ENCODE results near the gene GOT2.
"Not testable (repeated sequence)": the region's sequence is repeated elsewhere in the genome, so short reads cannot be mapped to it uniquely, and the experiment has no call there.

GOT2 gene

DNA sequence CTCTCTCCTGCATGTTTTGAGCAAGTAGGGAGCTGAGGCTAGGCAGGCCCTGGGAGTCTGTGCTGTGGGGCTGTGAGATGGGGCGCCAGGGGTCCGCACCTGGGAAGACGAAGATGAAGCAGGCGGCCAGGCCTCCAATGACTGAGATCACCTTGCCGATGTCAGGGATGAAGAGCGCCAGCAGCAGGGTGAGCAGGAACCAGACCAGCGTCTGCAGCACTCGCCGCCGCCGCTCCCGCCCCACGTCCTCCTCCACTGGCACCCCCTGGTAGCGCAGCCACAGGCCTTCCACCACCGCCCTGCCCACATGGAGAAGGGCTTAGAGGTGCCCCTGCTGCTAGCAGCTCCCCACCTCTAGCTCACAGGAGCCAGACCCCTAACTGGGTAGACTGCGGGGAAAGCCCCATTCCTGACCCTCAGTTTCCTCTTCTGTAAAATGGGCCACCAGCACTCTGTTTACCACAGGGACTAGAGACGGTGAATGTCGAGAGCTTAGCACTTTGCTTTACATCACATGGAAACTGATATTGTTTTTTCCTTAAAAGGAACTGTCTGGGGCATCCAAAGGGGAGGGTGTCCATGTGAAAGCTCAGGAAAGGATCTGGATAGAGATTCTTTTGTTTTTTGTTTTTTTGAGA lies 63.1 kb downstream of the GOT2 start:
- H3K36me3 ChIP-seq, result no peaks in the 10 kb centered on the region; the same call in 1 of the 2 replicates
- H3K27me3 ChIP-seq (ENCODE audit: insufficient read depth, low read depth, severe bottlenecking), result no peaks in the 10 kb centered on the region
- TF ChIP-seq, protein P1, sequence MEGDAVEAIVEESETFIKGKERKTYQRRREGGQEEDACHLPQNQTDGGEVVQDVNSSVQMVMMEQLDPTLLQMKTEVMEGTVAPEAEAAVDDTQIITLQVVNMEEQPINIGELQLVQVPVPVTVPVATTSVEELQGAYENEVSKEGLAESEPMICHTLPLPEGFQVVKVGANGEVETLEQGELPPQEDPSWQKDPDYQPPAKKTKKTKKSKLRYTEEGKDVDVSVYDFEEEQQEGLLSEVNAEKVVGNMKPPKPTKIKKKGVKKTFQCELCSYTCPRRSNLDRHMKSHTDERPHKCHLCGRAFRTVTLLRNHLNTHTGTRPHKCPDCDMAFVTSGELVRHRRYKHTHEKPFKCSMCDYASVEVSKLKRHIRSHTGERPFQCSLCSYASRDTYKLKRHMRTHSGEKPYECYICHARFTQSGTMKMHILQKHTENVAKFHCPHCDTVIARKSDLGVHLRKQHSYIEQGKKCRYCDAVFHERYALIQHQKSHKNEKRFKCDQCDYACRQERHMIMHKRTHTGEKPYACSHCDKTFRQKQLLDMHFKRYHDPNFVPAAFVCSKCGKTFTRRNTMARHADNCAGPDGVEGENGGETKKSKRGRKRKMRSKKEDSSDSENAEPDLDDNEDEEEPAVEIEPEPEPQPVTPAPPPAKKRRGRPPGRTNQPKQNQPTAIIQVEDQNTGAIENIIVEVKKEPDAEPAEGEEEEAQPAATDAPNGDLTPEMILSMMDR (IDR thresholded peaks at IDR 0.05; ENCODE audit: low read depth, low read length), result no peak
- no peak for DNase-seq
- H3K27ac ChIP-seq, result no peak overlapping the region
- no peaks in the 10 kb centered on the region for H3K9me3 ChIP-seq (ENCODE audit: severe bottlenecking)
- H3K4me3 ChIP-seq (ENCODE audit: low read depth, low read length), result no peak overlapping the region

DNA sequence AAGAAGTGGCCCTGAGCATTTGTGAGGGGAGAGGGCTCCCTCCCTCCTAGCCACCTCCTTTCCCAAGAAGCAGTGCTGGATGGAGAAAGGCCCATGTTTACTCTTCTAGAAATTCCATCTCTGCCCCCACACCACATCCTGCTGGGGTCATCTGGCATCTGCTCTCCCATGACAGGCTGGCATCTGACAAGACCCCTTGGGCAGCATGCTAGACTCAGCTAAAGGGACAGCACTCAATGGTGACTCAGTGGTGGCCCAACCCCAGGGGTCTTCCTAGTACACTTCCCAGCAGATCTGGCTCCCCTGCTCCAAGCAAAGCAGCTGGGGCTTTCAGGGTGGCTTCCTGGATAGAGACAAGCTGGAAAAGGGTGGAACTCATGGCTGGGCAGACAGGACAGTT lies 63.9 kb downstream of the GOT2 start:
- Histone ChIP-seq H3K36me3 (no peaks in the 10 kb centered on the region; the same call in 1 of the 2 replicates), H3K9me3 (ENCODE audit: severe bottlenecking) (no peaks in the 10 kb centered on the region), H3K4me3 (ENCODE audit: low read depth, low read length) (no peak overlapping the region), H3K27me3 (ENCODE audit: insufficient read depth, low read depth, severe bottlenecking) (no peaks in the 10 kb centered on the region), H3K27ac (no peak overlapping the region)
- TF ChIP-seq, protein P1 (IDR thresholded peaks at IDR 0.05; ENCODE audit: low read depth, low read length), result no peak
- DNase-seq, result no peak

GRCh38 chr16:58665200-58665599 lies 68.9 kb downstream of the GOT2 start:
- Histone ChIP-seq H3K36me3 (no peaks in the 10 kb centered on the region; the same call in 1 of the 2 replicates), H3K4me3 (ENCODE audit: low read depth, low read length) (no peak overlapping the region), H3K27me3 (ENCODE audit: insufficient read depth, low read depth, severe bottlenecking) (no peaks in the 10 kb centered on the region), H3K27ac (peak overlapping the region; percentile 72), H3K9me3 (ENCODE audit: severe bottlenecking) (no peaks in the 10 kb centered on the region)
- no peak for DNase-seq
- TF ChIP-seq, protein P1 (IDR thresholded peaks at IDR 0.05; ENCODE audit: low read depth, low read length), result no peak

DNA sequence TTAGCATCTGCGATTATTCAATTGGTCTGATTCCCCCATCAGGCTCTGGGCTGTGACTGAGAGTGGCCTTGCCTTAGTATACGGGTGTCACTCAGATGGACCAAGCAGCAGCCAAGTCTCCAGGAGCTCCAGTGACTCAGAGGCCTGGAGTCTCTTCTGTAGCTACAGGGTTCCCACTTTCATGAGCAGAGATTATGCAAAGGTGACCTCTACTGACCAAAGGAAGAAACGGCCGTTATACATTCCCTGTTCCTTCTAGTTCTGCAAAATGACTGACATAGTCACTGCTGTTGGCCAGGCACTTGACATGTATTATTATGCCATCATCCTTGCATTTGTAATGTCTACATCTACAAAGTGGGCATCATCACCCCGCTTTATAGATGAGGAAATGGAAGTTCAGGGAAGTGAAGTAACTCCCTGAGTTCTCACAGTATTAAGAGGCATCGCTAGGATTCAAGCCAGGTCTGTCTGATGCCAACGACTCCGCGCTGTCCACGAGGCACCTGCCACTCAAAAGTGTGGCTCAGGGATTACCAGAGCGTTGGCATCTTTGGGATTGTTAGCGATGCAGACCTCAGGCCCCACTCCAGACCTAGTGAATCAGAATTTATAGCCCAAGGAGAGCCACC lies 72.8 kb downstream of the GOT2 start:
- DNase-seq, result peak; percentile 60
- H3K36me3 ChIP-seq, result no peaks in the 10 kb centered on the region
- H3K27ac ChIP-seq, result no peak overlapping the region
- H3K27me3 ChIP-seq (ENCODE audit: insufficient read depth, low read depth, severe bottlenecking), result no peaks in the 10 kb centered on the region
- no peak overlapping the region for H3K4me3 ChIP-seq (ENCODE audit: low read depth, low read length)
- no peaks in the 10 kb centered on the region for H3K9me3 ChIP-seq (ENCODE audit: severe bottlenecking)
- TF ChIP-seq, protein P1 (IDR thresholded peaks at IDR 0.05; ENCODE audit: low read depth, low read length), result peak; percentile 75

DNA sequence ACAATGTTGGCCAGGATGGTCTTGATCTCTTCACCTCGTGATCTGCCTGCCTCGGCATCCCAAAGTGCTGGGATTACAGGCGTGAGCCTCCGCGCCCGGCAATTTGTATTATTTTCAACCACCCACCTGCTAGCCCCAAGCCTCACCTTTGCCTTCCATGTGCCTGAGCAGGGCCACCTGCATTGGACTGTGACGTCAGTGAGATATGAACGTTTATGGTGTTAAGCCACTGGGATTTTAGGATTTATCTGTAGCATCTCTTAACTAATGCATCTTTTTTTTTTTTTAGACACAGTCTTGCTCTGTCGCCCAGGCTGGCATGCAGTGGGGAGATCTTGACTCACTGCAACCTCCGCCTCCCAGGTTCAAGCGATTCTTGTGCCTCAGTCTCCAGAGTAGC lies 74.2 kb downstream of the GOT2 start:
- H3K27me3 ChIP-seq (ENCODE audit: insufficient read depth, low read depth, severe bottlenecking); H3K36me3 ChIP-seq; DNase-seq; H3K9me3 ChIP-seq (ENCODE audit: severe bottlenecking); H3K4me3 ChIP-seq (ENCODE audit: low read depth, low read length); H3K27ac ChIP-seq: not testable (repeated sequence)

GRCh38 chr16:58658796-58659211 lies 75.3 kb downstream of the GOT2 start:
- DNase-seq, result no peak
- TF ChIP-seq, protein P1 (IDR thresholded peaks at IDR 0.05; ENCODE audit: low read depth, low read length), result no peak
- H3K27ac ChIP-seq, result no peak overlapping the region
- no peak overlapping the region for H3K4me3 ChIP-seq (ENCODE audit: low read depth, low read length)
- H3K27me3 ChIP-seq (ENCODE audit: insufficient read depth, low read depth, severe bottlenecking), result no peaks in the 10 kb centered on the region
- H3K9me3 ChIP-seq (ENCODE audit: severe bottlenecking), result no peaks in the 10 kb centered on the region
- no peaks in the 10 kb centered on the region for H3K36me3 ChIP-seq
